ENCODE data around the gene CLRN3.

GRCh38 chr10:127889605-127890195 is 3.0 kb downstream of the CLRN3 start:
- TF ChIP-seq CTCF (IDR thresholded peaks at IDR 0.05) (no peak), POLR2A (IDR thresholded peaks at IDR 0.05) (no peak), POLR2AphosphoS5 (IDR thresholded peaks at IDR 0.05) (no peak), EP300 (IDR thresholded peaks at IDR 0.05) (no peak)
